Fibroblast of lung (primary cell): ENCODE data around the gene HGS. TPM values are rescaled to one million over a fixed set of nuclear protein-coding genes. Genes with fewer than 3 reads are reported as not detected.

Source experiments
- DNase-seq, 2 donors: peaks; one replicate each; pipeline versions ENCODE4 v3.0.0 to v3.0.0-alpha.2; 2010; ENCODE audit warnings: low read depth in 2 of 2
- H2AFZ ChIP-seq: 2 replicates; pipeline ENCODE4 v1.5.1; 2012; ENCODE audit warnings: low read length, control low read depth, inconsistent platforms
- H3K27ac ChIP-seq: 2 replicates; pipeline ENCODE4 v1.5.1; 2011; ENCODE audit warnings: low read length, control low read depth; ENCODE audit not compliant: insufficient read depth
- H3K27me3 ChIP-seq: 2 replicates; pipeline ENCODE4 v1.5.1; 2011; ENCODE audit warnings: mild to moderate bottlenecking, low read length; ENCODE audit not compliant: control insufficient read depth, insufficient read depth
- H3K36me3 ChIP-seq: 2 replicates; pipeline ENCODE4 v1.5.1; 2011; ENCODE audit warnings: low read length; ENCODE audit not compliant: control insufficient read depth, insufficient read depth
- H3K4me1 ChIP-seq: 2 replicates; pipeline ENCODE4 v1.5.1; 2011; ENCODE audit warnings: low read length; ENCODE audit not compliant: control insufficient read depth, insufficient read depth; ENCODE audit errors: extremely low read depth
- H3K4me2 ChIP-seq: 2 replicates; pipeline ENCODE4 v1.5.1; 2011; ENCODE audit warnings: low read length, control low read depth; ENCODE audit not compliant: insufficient read depth; ENCODE audit errors: extremely low read depth
- H3K4me3 ChIP-seq, 4 experiments: fragments of 200-600 bp in 1 of 4; sonication (generic) in 1 of 4; replicated peaks in 1 of 4; 2 replicates each; pipeline ENCODE4 v1.5.1; 2011 to 2016; ENCODE audit warnings: low read length in 4 of 4, low read depth in 3 of 4, mild to moderate bottlenecking in 3 of 4, control low read depth in 2 of 4, inconsistent platforms in 1 of 4, mixed read lengths in 1 of 4; ENCODE audit not compliant: insufficient read depth in 1 of 4; ENCODE audit errors: control extremely low read depth in 1 of 4
- H3K79me2 ChIP-seq: 2 replicates; pipeline ENCODE4 v1.5.1; 2012; ENCODE audit warnings: mild to moderate bottlenecking, low read length, inconsistent platforms; ENCODE audit not compliant: control insufficient read depth, insufficient read depth
- H3K9ac ChIP-seq: 2 replicates; pipeline ENCODE4 v1.5.1; 2011; ENCODE audit warnings: mild to moderate bottlenecking, low read length, control low read depth; ENCODE audit not compliant: insufficient read depth
- H3K9me3 ChIP-seq: 2 replicates; pipeline ENCODE4 v1.5.1; 2012; ENCODE audit warnings: low read depth, low read length; ENCODE audit not compliant: control insufficient read depth, insufficient read depth
- H4K20me1 ChIP-seq: 2 replicates; pipeline ENCODE4 v1.5.1; 2011; ENCODE audit warnings: low read length; ENCODE audit not compliant: control insufficient read depth, insufficient read depth; ENCODE audit errors: extremely low read depth
- CTCF ChIP-seq, 2 donors: IDR thresholded peaks in 1 of 2; conservative IDR thresholded peaks in 1 of 2; 1 replicate in 1 of 2; 2 replicates in 1 of 2; pipeline ENCODE4 v1.5.1; 2011 to 2012; ENCODE audit warnings: low read length in 2 of 2, control low read depth in 1 of 2, inconsistent platforms in 1 of 2, low read depth in 1 of 2, mild to moderate bottlenecking in 1 of 2
- EZH2 ChIP-seq: IDR thresholded peaks from 2 replicates; pipeline ENCODE4 v1.5.1; 2012; ENCODE audit warnings: low read length, control low read depth, mild to moderate bottlenecking; ENCODE audit errors: missing control alignments
- polyA plus RNA-seq, 2 donors: library from polyadenylated mRNA; depleted of rRNA in 1 of 2; stranded (reverse) in 1 of 2; unstranded in 1 of 2; fragments of >200 nt; gene quantifications; 2 replicates each; pipeline ENCODE4 v1.2.1, GENCODE V29; 2011 to 2012; ENCODE audit warnings: missing spikeins in 1 of 2
- total RNA-seq: library from RNA; depleted of rRNA; stranded (reverse); fragments of >200 nt; gene quantifications from 2 replicates; pipeline ENCODE4 v1.2.1, GENCODE V29; 2014

Gene HGS
- total and polyA plus RNA-seq, 2 donors (not counting 1 experiment from before 2014, with no cell fraction given), result 43.1 to 65.7 TPM

- Histone ChIP-seq H3K4me3 (no peak overlapping the region), H3K79me2 (no peaks in the 10 kb centered on the region), H3K27ac (no peak overlapping the region)
Observed at GRCh38 chr17:81726004-81726403, 42.2 kb downstream of the HGS start.

DNA sequence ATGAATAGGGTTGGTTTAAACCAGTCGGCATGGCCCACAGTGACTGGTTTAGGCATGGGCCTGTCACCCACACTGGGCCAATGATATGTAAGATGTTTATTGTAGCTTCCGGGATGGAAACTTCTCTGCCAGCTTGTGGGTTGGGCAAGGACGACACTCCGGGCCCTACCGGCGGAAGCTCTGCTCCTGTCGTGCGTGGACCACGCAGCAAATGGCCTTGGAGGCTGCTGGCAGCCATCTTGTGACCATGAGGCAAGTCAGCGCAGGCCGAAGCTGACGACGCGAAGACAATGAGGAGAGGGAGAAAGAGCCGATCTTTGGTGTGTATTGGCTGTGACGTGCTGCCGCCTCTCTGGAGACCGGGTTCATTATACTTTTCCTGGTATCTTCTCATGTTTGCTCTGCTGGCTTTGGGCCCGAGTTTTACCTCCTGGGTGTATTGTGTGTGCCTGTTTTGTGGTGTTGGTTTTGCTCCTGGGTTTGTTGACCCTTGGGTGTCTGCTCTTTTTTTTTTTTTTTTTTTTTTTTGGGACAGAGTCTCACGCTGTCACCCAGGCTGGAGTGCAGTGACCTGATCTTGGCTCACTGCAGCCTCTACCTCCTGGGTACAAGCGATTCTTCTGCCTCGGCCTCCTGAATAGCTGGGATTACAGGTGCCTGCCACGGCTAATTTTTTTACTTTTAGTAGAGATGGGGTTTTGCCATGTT lies 43.7 kb downstream of the HGS start:
- DNase-seq, result no peak
- TF ChIP-seq CTCF (conservative IDR thresholded peaks at IDR 0.05 in 1 of 2, IDR thresholded peaks at IDR 0.05 in 1 of 2; ENCODE audit: low read depth in 1 of 2, low read length in 2 of 2) (no peak), EZH2 (no peak)

More at GRCh38 chr17:81726004-81726403, 42.2 kb downstream of the HGS start:
- H3K4me2 ChIP-seq, result no peak overlapping the region
- no peaks in the 10 kb centered on the region for H3K27me3 ChIP-seq
- H3K9ac ChIP-seq, result no peak overlapping the region
- no peaks in the 10 kb centered on the region for H3K9me3 ChIP-seq
- no peak for TF ChIP-seq CTCF (conservative IDR thresholded peaks at IDR 0.05 in 1 of 2, IDR thresholded peaks at IDR 0.05 in 1 of 2; ENCODE audit: low read depth in 1 of 2, low read length in 2 of 2)
- peaks cover 8% of the 10 kb centered on the region for H3K4me1 ChIP-seq
- no peak overlapping the region for H2AFZ ChIP-seq
- DNase-seq, result no peak
- H3K36me3 ChIP-seq, result no peaks in the 10 kb centered on the region
- H4K20me1 ChIP-seq, result no peaks in the 10 kb centered on the region

GRCh38 chr17:81733507-81734404 lies 49.9 kb downstream of the HGS start:
- peak; percentile 72 to 80 for TF ChIP-seq CTCF (conservative IDR thresholded peaks at IDR 0.05 in 1 of 2, IDR thresholded peaks at IDR 0.05 in 1 of 2; ENCODE audit: low read depth in 1 of 2, low read length in 2 of 2)
- TF ChIP-seq EZH2, result no peak
- no peak overlapping the region for H2AFZ ChIP-seq

More for the DNA sequence above, 43.7 kb downstream of the HGS start:
- H3K36me3 ChIP-seq, result no peaks in the 10 kb centered on the region
- H2AFZ ChIP-seq, result no peak overlapping the region
- no peak overlapping the region for H3K4me2 ChIP-seq
- no peaks in the 10 kb centered on the region for H3K79me2 ChIP-seq
- peaks cover 6% of the 10 kb centered on the region for H3K4me1 ChIP-seq
- no peak overlapping the region for H3K4me3 ChIP-seq
- no peaks in the 10 kb centered on the region for H4K20me1 ChIP-seq
- H3K27ac ChIP-seq, result no peak overlapping the region
- H3K9ac ChIP-seq, result no peak overlapping the region
- H3K27me3 ChIP-seq, result no peaks in the 10 kb centered on the region
- H3K9me3 ChIP-seq, result no peaks in the 10 kb centered on the region

More at GRCh38 chr17:81733507-81734404, 49.9 kb downstream of the HGS start:
- H3K79me2 ChIP-seq, result no peaks in the 10 kb centered on the region
- no peak overlapping the region for H3K9ac ChIP-seq
- H3K4me1 ChIP-seq, result peaks cover 5% of the 10 kb centered on the region
- peak; percentile 43 to 62 for DNase-seq
- no peak overlapping the region for H3K27ac ChIP-seq
- no peaks in the 10 kb centered on the region for H4K20me1 ChIP-seq
- no peak overlapping the region for H3K4me2 ChIP-seq
- no peaks in the 10 kb centered on the region for H3K36me3 ChIP-seq
- no peak overlapping the region for H3K4me3 ChIP-seq
- no peaks in the 10 kb centered on the region for H3K27me3 ChIP-seq
- no peaks in the 10 kb centered on the region for H3K9me3 ChIP-seq
